HL-60/S4 treated with phorbol 12-myristate 13-acetate at 8.2 ng/mL for 4 days and 3 days (cell line): Measurements from ENCODE around the gene TRIM41.
"Not testable (repeated sequence)": the region's sequence is repeated elsewhere in the genome, so short reads cannot be mapped to it uniquely, and the experiment has no call there.

Source experiments
- in situ Hi-C: fragments of 300-500 bp; cut with MboI; formaldehyde crosslinking; loops from 2 replicates; pipeline ENCODE4 v1.15.0; 2022; ENCODE audit warnings: low sequenced_read_pairs

The TRIM41 gene

DNA sequence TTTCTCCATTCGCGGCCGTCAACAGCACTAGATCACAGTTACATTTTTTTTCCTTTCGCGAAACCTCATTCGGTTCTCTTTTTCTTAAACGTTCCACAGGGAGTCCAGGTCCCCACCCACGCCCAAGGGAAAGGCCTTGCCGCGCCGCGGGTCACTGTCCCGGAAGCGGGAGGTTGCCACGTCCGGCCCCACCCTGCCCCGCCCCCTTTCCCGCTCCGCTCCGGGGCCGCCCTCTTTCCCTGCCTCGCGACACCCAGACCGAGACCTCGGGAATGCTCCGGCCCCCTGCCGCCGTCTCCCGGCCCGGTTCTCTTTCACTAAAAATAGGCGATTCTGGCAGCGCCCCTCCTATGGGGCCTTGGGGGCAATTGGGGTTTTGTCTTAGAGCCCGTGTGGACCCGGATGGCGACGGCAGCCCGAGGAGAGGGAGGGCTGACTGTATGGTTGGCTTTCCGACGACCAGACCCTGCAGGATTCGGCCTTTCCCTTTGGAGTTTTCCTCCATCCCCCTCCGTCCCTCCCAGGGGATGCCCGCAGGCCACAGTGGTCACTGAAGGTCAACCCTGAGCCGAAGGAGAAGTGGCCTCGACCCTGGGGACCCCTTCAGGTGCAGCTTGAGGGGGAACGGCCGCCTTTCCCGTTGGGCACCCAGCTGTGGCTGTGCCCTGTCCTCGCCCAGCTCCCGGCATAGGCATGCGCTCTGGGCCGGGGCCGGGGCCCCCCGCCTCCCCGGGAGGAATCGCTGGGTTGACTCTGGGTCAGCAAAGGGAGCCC is 23.4 kb downstream of the TRIM41 start:
- in situ Hi-C loops = no loop called here

DNA sequence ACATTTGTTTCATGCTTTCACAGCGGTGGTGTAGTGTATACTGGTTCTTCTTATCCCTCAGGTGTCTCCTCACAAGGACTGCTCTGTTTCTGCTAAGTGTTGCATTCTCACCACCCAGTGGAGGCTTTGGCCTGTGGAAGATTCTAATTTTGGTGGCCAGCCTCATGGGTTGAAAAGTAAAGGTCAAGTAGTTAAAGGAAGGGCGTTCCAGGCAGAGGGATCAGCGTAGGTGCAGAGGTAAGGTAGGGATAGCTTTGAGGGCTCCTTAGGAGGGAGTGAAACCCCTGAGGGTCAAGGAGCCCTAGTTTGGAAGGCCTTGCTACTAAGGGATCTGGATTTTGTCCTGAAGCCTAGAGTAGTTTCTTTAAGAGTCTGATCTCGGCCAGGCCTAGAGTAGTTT is 25.2 kb downstream of the TRIM41 start:
- in situ Hi-C loops = no loop called here

DNA sequence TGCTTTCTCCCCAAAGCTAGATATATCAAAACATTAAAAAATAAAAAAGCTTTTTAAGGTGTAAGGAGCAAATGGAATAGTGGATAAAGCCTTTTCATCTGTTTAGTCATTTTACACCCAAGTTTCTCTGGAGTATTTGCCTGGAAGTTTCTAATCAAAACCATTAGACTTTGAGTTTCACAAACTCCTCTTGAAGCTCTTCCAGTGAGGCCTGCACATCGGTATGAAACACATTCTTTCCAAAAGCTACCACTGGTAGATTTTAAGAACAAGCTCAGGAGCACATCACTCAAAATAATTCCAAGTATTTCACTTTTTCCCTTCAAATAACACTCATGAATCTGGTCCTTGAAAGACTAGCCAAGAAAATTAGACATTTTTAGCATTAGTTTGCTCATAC is 32.2 kb downstream of the TRIM41 start:
- in situ Hi-C loops = no loop called here

DNA sequence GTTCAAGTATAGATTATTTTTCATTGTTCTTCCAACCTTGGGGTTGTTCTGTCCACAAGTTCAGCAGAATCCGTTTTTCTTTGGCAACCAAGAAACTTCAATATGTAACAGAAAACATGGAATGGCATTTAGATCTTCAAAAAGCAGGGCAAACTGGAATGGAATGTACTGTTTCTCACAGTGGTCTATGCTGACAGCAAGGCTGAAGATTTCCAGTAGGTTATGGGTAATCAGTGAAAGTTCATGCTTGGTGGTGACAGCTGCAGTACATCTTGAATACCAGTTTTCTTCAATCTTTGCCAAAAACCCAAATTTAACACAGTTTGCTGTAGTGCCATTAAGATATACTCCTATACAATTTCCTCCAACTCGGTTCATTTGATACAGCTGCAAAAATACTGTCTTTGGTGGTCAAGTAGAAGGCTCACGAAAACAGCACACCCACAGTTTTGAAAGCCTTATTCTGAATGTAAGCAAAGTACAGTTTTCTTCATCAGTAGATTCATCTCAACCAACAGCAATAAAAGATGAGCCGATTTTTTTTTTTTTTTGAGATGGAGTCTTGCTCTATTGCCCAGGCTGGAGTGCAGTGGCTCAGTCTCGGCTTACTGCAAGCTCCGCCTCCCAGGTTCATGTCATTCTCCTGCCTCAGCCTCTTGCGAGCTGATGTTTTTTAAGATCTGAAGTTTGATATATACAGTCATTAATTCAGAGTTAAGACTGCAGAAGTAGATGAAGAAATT is 32.9 kb downstream of the TRIM41 start:
- in situ Hi-C loops = no loop called here

DNA sequence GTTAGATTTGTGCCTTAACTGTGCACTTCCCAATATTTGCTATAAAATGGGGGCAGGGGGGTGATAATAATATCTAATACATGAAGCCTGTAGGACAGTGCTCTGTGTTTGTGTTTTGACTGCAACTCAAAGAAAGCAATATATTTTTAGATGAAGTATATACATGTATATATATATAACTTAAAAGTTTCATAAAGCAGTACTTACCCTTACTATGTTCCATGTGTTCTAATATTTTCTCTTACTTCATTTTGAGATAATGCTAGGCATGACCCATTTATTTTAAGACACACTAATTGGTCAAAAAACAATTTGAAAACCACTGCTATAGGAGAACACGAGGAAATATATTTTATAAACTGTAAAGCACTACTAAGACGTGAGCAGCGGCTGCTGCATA is 35.5 kb downstream of the TRIM41 start:
- in situ Hi-C loops = no loop called here

DNA sequence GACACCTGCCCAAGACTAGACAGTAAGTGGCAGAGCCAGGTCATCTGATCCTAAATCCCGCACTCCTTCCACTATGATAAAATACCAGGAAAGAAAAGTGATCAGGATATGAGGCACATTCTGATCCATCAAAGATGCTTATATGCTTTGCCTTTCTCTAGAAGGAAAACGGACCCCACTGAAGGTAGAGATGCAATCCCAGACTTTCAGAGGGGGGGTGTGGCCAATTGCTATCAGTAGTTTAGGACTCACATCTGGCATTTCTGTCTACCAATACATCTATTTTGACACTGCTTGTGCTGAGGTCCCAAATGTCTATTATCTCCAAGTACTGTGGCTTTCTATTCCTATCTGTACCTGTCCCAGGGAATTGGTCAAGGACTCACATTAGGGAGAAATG is 36.2 kb downstream of the TRIM41 start:
- in situ Hi-C loops = no loop called here

DNA sequence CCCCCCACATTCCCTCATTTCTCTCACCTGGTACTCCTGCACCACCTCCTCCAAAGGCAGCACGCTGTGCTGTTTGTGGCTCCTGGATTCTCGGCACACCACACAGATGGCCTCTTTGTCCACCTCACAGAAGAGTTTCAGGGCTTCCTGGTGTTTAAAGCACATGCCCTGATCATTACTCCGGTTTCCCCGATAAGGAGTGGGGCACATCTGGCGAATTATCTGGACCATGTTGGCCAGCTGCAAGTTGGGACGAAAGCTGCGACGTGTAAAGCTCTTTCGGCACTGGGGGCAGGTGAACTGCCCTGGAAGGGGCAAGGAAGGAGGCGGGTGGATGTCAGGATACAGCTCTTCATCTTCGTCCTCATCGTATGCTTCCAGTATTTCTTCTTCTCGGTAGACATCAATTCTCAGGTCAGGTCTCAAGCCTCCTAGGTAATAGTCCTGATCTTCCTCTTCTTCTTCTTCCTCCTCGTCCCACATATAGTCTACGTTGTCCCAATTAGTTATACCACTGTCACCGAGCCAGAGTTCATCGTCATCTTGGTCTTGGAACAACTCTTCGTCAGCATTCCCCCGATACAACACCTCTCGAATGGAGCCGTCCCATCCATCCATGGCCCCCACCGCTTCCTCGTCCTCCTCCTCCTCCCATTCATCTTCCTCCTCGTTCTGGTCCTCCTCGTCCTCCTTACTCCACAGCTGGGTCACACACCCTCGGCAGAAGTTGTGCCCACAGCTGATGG is 37.1 kb downstream of the TRIM41 start:
- in situ Hi-C loops = no loop called here

DNA sequence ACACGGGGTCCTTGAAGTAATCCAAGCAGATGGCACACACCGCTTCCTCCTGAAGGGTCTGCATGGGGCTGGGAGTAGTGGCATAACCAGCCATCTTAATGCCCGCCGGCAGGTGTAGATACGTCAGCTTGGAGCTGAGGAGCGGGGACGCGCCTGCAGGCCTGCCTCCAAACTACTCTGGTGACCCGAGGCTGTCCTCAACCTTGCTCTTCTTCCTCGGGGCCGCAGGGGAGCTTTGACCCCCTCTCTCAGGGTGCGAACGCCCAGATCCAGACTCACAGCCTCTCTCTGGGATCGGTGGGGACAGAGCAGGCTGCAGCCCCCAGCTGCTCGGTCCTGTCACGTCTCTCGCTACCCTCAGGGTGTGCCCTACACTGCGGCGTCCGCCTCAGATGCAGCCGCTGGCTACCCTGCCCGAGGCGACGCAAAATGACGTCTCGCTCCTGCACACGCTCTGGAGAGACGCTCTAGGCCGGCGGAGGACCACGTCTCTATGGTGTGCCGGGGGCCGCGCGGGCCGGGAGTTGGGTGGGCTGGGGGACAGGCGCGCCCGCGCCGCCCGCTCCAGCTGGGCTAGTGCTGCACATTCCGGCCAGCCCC is 37.7 kb downstream of the TRIM41 start, which contains the start of gene TRIM52:
TSS of gene TRIM52 (minus strand) at position 424 of the 600 bp plus-strand sequence. CDS start at position 94, 330 bp downstream.
- in situ Hi-C loops = no loop called here

DNA sequence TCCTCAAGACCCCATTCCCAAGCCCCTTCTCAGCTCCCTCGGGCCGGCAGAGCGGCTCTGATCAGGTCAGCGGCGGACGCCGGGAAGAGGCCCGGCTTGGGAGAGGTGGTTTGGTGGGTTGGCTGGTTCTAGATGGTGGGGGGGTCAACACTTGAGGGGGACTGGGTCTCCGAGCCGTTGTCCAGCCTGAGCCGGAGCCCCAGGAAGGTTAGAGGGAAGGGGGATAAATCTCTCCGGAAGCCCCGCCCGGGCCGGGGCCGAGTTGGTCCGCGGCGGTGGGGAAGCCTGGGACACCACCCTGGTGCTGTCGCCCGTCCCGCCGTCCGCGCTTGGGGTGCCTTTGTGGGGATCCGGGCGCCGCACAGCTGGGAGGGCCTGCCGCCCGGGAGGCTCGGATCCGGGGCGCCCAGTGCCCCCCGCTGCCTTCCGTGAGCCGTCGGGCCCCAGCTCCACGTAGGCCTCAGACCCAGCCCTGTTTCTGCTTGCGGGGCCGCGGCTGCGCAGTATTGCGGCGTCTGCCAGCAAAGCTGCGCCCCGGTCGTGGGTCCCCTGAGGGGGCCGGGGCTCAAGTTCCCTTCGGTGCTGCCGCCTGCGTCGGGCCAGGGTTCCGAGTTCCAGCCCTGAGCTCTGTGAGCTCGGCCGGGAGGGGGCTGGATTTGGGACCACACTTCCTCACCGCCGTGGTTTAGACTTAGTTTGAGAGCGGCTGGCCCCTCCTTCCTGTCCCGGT is 38.4 kb downstream of the TRIM41 start:
- in situ Hi-C loops = no loop called here

DNA sequence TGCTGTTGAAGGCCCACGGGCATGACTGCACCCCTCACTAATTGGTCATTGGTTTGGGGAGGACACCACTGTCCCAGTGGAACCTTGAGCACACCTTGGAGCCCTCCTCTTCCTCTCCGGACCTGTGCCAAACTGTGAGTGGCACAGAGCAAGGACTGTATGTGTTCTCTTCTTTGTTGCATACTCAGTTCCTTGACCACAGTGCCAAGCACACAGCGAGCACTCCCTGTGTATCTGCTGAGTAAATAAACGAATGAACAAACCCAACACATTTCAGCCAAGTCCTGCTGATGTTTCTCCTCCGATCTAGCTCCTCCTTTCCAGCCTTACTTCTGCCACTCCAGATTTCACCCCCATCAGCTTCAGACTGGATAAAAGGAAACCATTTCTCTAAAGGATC is 40.6 kb downstream of the TRIM41 start:
- in situ Hi-C loops = no loop called here

DNA sequence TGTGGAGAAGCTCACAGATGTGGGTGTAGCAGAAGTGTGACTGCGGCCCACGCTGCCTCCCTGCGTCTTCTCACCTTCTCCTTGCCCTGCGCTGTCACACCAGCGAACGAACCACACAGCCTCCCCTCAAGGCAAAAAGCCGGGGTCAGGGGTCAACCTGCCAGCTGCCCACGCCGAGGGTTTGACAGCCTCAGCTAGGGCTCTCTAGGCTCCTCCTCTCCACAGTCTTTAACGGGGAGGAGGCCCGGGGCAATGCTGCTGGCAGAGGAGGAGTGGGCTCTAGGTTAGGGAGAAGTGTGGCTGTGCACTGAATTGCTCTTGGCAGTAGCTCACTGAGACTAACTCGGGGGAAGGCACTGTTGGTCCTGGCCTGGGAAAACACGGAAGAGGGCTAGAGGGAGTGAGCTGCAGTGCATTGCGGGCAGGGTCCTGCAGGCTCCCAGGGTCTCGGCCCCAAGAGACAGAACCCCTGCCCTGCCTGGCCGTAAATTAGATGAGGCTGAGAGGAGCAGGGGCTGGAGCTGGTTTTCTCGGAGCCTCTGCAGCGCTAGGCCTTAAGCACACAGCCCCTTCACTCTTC is 42.1 kb downstream of the TRIM41 start:
- in situ Hi-C loops = no loop called here

DNA sequence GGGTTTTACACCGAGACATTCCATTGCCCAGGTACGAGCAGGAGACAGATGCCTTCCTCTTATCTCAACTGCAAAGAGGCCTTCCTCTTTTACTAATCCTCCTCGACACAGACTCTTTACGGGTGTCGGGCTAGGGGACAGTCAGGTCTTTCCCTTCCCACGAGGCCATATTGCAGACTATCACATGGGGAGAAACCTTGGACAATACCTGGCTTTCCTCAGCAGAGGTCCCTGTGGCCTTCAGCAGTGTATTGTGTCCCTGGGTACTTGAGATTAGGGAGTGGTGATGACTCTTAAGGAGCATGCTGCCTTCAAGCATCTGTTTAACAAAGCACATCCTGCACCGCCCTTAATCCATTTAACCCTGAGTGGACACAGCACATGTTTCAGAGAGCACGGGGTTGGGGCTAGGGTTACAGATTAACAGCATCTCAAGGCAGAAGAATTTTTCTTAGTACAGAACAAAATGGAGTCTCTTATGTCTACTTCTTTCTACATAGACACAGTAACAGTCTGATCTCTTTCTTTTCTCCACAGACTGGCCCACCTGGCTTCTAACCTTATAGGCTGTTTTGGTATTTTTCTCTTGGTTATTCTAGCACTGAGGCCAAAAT is 44.3 kb downstream of the TRIM41 start:
- in situ Hi-C loops = not testable (repeated sequence)

DNA sequence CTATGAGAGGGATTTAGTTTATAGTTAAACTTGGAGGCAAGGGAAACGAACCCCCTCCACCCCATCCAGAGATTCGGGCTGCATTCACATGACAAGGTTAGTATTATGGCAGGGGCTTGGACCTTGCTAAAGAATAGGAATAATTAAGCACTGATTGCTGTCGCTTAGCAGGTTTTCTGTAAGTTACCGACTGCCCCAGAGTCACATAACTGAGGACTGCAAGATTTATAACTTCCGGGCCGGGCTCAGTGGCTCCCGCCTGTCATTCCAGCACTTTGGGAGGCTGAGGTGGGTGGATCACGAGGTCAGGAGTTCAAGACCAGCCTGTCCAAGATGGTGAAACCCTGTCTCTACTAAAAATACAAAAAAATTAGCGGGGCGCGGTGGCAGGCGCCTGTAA is 44.8 kb downstream of the TRIM41 start:
- in situ Hi-C loops = not testable (repeated sequence)

DNA sequence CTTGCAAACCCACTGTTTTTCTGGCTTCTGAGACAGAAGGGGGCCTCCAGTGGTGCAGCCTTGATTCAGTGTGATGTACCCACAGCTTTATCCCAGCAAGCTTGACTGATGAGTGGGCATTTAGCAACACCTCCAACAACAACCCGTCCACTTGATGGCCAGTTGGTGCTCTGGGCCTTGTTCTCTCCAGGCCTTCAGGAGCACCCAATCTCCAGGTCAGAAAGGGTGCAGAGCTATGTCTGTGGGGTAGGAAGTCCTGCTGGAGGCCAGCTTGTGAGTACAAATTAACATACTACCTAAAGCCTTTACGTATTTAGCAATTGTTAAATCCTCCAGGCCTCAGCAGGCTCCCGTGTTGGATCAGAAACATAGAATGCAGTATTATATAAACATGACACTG is 48.0 kb downstream of the TRIM41 start:
- in situ Hi-C loops = no loop called here

DNA sequence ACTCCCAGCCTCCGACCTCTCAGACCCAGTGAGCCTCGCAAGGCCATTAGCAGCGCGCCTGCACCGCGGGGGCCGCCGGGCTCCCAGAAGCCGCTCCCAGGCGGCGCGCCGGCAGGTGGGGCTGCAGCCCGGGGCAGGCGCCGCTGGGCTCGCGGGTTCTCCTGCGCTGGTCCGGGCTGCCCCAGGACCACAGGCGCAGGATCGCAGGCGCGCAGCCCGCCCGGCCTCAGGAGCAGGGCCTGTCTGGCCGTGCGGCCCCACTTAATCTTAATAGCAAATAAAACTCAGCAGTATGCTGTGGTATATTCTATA is 50.3 kb downstream of the TRIM41 start:
- in situ Hi-C loops = not testable (repeated sequence)

DNA sequence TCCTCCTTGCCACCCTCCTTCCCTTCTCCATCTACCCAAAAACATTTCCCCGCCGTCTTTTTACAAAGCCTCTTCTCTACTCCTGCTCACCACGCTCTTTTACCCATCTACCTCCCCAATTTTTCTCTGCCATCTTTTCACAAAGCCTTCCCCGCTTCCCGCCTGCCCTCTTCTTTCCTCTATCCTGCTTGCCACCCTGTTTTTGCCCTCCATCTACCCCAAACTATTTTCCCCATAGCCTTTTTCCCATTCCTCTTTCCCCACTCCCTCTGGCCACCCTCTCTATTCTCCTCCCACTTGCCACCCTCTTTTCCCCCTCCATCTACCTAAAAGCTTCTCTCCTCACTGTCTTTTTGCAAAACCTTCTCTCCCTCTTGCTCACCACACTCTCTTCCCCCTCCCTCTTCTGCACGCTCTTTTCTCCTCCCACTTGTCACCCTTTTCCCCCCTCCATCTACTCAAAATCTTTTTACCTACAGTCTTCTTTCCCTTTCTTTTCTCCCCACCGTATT is 57.2 kb downstream of the TRIM41 start:
- in situ Hi-C loops = no loop called here

DNA sequence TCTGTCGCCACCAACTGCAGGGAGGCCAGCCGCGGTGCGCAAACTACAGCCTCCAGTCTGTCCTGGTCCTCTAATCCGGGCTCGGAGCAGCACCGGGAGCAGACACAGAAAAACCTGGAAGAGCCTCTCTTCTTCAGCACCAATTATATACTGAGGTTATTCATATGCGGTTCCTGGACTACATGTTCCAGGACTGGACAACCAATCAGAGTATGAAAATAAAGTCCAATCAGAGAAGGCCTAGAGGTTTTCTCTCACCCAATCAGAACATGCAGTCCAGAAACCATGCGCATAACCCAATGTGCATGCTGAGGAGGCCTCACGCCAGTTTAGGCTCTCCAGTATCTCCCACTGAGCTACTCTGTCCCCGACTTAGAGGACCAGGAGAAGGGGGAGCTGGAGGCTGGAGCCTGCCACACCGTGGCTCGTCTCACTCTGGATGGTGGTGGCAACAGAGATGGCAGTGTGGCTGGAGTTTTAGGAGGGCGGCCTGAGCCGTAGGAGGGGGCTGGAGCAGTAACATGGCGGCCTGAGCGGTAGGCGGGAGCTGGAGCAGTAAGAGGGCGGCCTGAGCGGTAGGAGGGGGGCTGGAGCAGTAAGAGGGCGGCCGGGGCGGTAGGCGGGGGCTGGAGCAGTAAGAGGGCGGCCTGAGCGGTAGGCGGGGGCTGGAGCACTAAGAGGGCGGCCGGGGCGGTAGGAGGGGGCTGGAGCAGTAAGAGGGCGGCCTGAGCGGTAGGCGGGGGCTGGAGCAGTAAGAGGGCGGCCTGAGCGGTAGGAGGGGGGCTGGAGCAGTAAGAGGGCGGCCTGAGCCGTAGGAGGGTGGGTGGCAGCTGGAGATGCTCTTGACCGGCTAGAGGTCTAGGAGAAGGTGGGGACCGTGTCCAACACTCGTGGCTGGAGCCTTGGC is 58.2 kb downstream of the TRIM41 start:
- in situ Hi-C loops = no loop called here

DNA sequence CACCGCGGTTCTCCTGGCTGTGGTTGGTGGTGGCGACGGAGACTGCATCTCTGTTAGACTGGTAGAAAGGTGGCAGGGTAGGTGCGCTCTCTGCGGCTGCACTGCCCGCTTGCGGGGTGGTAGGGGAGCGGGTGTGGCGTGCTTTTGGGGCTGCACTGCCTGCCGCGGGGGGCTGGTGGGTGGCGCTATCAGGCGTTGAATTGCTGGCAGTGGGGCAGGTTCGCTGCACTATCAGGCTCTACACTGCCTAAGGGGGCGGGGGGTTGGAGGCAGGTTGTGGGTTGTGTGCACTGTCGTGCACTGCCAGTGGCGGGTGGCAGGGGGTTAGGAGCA is 58.9 kb downstream of the TRIM41 start:
- in situ Hi-C loops = no loop called here

DNA sequence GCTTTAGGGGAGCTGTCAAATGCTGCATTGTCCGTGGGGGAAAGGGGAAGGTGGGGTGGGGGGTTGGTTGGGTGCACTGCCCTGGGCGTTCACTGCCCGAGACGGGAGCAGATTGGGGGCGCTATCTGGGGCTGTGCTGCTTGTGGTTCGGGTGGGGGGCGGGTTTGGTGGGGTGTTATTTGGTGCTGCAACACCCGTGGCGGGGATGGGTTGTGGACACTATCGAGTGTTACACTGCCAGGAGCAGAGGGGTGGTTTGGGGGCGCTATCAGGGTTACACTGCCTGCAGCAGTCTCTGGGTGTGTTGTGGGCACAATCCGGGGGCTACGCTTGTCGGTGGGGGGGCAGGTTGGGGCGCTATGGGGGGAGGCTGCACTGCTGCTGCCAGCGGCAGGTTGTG is 59.3 kb downstream of the TRIM41 start:
- in situ Hi-C loops = not testable (repeated sequence)
